Liver (tissue), 9 donors: ENCODE results near the gene BOLL. TPM values are rescaled to one million over a fixed set of nuclear protein-coding genes. Genes with fewer than 3 reads are reported as not detected.

ENCODE experiments used
- DNase-seq: peaks from one replicate; pipeline ENCODE4 v3.0.0-alpha.2; 2017; ENCODE audit warnings: low spot score
- H3K27ac ChIP-seq, 2 donors: one replicate each; pipeline ENCODE4 v1.7.0; 2013; ENCODE audit warnings: inconsistent platforms in 2 of 2, low read length in 2 of 2, control low read depth in 1 of 2, low read depth in 1 of 2, mild to moderate bottlenecking in 1 of 2
- H3K27me3 ChIP-seq, 4 donors: one replicate each; pipeline versions ENCODE4 v1.6.1 to v1.7.0; 2013; ENCODE audit warnings: low read length in 3 of 4, inconsistent platforms in 1 of 4, mild to moderate bottlenecking in 1 of 4, moderate library complexity in 1 of 4; ENCODE audit not compliant: control insufficient read depth in 4 of 4, insufficient read depth in 4 of 4
- H3K36me3 ChIP-seq, 4 donors: one replicate each; pipeline versions ENCODE4 v1.6.1 to v1.7.0; 2013; ENCODE audit warnings: low read length in 3 of 4, mild to moderate bottlenecking in 3 of 4, low read depth in 1 of 4, moderate library complexity in 1 of 4; ENCODE audit not compliant: control insufficient read depth in 4 of 4, insufficient read depth in 3 of 4
- H3K4me1 ChIP-seq, 4 donors: one replicate each; pipeline versions ENCODE4 v1.6.1 to v1.7.0; 2013; ENCODE audit warnings: low read length in 3 of 4, mild to moderate bottlenecking in 3 of 4, moderate library complexity in 1 of 4; ENCODE audit not compliant: control insufficient read depth in 4 of 4, insufficient read depth in 4 of 4
- H3K4me3 ChIP-seq, 3 donors: one replicate each; pipeline versions ENCODE4 v1.6.1 to v1.7.0; 2013; ENCODE audit warnings: low read length in 3 of 3, control low read depth in 1 of 3, low read depth in 1 of 3, mild to moderate bottlenecking in 1 of 3
- H3K9ac ChIP-seq, 2 donors: one replicate each; pipeline ENCODE4 v1.7.0; 2013; ENCODE audit warnings: low read length in 2 of 2, mild to moderate bottlenecking in 2 of 2, moderate library complexity in 2 of 2, control low read depth in 1 of 2, low read depth in 1 of 2
- H3K9me3 ChIP-seq, 4 donors: one replicate each; pipeline versions ENCODE4 v1.6.1 to v1.7.0; 2013; ENCODE audit warnings: low read length in 3 of 4; ENCODE audit not compliant: control insufficient read depth in 4 of 4
- ATF3 ChIP-seq: IDR thresholded peaks from 2 replicates; pipeline ENCODE4 v1.6.1; 2016; ENCODE audit warnings: antibody characterized with exemption
- FOXA1 ChIP-seq: IDR thresholded peaks from 2 replicates; pipeline ENCODE4 v1.6.1; 2016; ENCODE audit warnings: antibody characterized with exemption
- FOXA2 ChIP-seq: IDR thresholded peaks from 2 replicates; pipeline ENCODE4 v1.6.1; 2016; ENCODE audit warnings: antibody characterized with exemption
- GABPA ChIP-seq, 2 donors: IDR thresholded peaks in 1 of 2; conservative IDR thresholded peaks in 1 of 2; 2 replicates each; pipeline ENCODE4 v1.6.1; 2016; ENCODE audit warnings: antibody characterized with exemption in 2 of 2, mild to moderate bottlenecking in 1 of 2, moderate library complexity in 1 of 2
- HNF4A ChIP-seq, 2 donors: conservative IDR thresholded peaks; 2 replicates each; pipeline ENCODE4 v1.6.1; 2016; ENCODE audit warnings: antibody characterized with exemption in 2 of 2, mild to moderate bottlenecking in 2 of 2
- HNF4G ChIP-seq: IDR thresholded peaks from 2 replicates; pipeline ENCODE4 v1.6.1; 2016; ENCODE audit warnings: antibody characterized with exemption
- JUND ChIP-seq, 2 donors: IDR thresholded peaks; 2 replicates each; pipeline ENCODE4 v1.6.1; 2016; ENCODE audit warnings: antibody characterized with exemption in 2 of 2
- NR2F2 ChIP-seq: IDR thresholded peaks from 2 replicates; pipeline ENCODE4 v1.6.1; 2016; ENCODE audit warnings: antibody characterized with exemption
- RAD21 ChIP-seq, 2 donors: IDR thresholded peaks; 2 replicates each; pipeline ENCODE4 v1.6.1; 2016; ENCODE audit warnings: antibody characterized with exemption in 2 of 2, mild to moderate bottlenecking in 2 of 2
- REST ChIP-seq: IDR thresholded peaks from 2 replicates; pipeline ENCODE4 v1.6.1; 2016; ENCODE audit warnings: antibody characterized with exemption, mild to moderate bottlenecking
- RXRA ChIP-seq, 2 donors: IDR thresholded peaks; 2 replicates each; pipeline ENCODE4 v1.6.1; 2017 to 2018; ENCODE audit warnings: antibody characterized with exemption in 2 of 2, mild to moderate bottlenecking in 1 of 2
- SP1 ChIP-seq: IDR thresholded peaks from 2 replicates; pipeline ENCODE4 v1.6.1; 2018; ENCODE audit warnings: antibody characterized with exemption, mild to moderate bottlenecking
- ZBTB33 ChIP-seq: IDR thresholded peaks from 2 replicates; pipeline ENCODE4 v1.6.1; 2016; ENCODE audit warnings: antibody characterized with exemption
- WGBS: extraction: QIAGEN DNeasy Blood & Tissue Kit; methylation state at CpG from one replicate; pipeline ENCODE4 v1.1.7; 2013; 5-methylcytosine and 5-hydroxymethylcytosine counted together
- polyA plus RNA-seq, 2 donors: library from polyadenylated mRNA; stranded (reverse) in 1 of 2; unstranded in 1 of 2; fragments of 200-250 nt in 1 of 2; fragments of >200 nt in 1 of 2; fragmentation: Nextera tagmentation in 1 of 2; extraction: Ambion mirVana in 1 of 2; gene quantifications; one replicate each; pipeline versions ENCODE4 v1.2.1 to v1.2.3, GENCODE V29; 2013 to 2015
- total RNA-seq, 2 donors: library from RNA; depleted of rRNA; stranded (reverse); fragments of >200 nt; gene quantifications; one replicate each; pipeline ENCODE4 v1.2.3, GENCODE V29; 2014
- TF ChIP-seq, protein P1 (sequence below): fragments of 150-350 bp; IDR thresholded peaks from 2 replicates; pipeline ENCODE4 v1.5.1; 2017; ENCODE audit warnings: improper control_type of control experiment, low read depth, low read length; ENCODE audit not compliant: missing input control
- donor health status: healthy.
- donor health status: healthy.
- donor health status: healthy.
- donor health status: healthy.
- donor health status: healthy.

The BOLL gene
- total and polyA plus RNA-seq, 4 donors, result not detected

DNA sequence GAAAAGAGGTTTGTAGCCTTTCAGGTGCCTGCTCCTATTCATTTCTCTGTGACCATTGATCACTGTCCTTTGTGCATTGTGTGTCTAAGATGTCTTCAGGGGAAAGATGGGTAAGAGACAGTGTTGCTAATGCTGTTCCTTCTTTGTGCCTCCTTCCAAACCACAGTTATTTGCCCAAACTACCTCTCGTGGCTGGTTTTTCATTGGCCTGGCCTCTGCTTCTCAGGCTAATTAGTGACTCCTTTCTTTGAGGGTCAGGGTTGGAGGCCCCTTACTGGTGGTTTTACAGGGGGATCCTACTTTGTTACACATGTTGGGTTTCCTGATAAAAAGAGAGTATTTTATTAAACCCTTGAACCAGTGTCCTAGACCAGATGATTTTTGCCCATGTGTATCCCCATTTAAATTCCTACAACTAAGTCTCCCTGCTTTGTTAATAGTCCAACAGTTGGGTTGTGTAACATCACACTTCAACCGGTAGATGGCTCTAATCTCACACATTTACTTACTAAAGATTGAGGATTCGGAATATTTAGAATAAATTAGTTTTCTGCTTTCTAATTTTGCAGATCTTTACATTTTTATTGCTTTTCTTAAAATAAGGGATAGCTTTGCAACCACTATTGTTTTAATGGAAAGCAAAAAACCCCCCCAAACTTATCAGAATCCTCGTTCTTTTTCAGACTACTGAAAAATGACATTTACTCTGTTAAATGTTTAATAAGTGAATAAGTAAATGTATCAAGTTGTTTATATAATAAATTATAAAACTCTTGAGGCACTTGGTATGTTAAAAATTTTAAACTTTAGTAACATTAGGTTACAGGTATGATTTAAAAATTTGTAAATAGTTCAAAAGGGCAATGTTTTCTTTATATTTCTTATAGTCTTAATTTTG is 77.6 kb downstream of the BOLL start:
- H3K27me3 ChIP-seq, result no peaks in the 10 kb centered on the region
- peaks cover 2 to 34% (median 29%) of the 10 kb centered on the region in 4 donors for H3K4me1 ChIP-seq
- H3K9ac ChIP-seq, result peak overlapping the region; percentile 2 to 15
- no peak overlapping the region for H3K27ac ChIP-seq
- TF ChIP-seq RXRA (IDR thresholded peaks at IDR 0.05) (no peak), RAD21 (IDR thresholded peaks at IDR 0.05) (peak; percentile 72 to 73), GABPA (IDR thresholded peaks at IDR 0.05 in 1 of 2, conservative IDR thresholded peaks at IDR 0.05 in 1 of 2) (no peak)
- TF ChIP-seq, protein P1, sequence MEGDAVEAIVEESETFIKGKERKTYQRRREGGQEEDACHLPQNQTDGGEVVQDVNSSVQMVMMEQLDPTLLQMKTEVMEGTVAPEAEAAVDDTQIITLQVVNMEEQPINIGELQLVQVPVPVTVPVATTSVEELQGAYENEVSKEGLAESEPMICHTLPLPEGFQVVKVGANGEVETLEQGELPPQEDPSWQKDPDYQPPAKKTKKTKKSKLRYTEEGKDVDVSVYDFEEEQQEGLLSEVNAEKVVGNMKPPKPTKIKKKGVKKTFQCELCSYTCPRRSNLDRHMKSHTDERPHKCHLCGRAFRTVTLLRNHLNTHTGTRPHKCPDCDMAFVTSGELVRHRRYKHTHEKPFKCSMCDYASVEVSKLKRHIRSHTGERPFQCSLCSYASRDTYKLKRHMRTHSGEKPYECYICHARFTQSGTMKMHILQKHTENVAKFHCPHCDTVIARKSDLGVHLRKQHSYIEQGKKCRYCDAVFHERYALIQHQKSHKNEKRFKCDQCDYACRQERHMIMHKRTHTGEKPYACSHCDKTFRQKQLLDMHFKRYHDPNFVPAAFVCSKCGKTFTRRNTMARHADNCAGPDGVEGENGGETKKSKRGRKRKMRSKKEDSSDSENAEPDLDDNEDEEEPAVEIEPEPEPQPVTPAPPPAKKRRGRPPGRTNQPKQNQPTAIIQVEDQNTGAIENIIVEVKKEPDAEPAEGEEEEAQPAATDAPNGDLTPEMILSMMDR, result peak; percentile 75
- peak overlapping the region in 1 of 3 donors; percentile 86 for H3K4me3 ChIP-seq
- H3K36me3 ChIP-seq, result no peaks in the 10 kb centered on the region
- 9% methylated on average over 4 of the region's 4 CpGs for WGBS
- DNase-seq, result no peak
- no peaks in the 10 kb centered on the region for H3K9me3 ChIP-seq

DNA sequence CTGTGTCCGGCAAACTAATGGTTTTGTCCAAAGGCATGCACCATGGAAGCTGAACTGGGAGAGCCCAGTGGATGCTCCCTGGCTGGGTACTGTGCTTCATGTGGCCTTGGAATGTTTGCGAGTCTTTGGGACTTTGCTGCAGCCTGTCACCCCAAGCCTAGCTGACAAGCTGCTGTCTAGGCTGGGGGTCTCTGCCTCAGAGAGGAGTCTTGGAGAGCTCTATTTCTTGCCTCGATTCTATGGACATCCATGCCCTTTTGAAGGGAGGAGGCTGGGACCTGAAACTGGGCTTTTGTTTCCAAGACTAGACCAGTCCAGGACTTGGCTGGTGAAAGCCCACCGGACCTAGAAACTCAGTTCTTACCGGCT is 78.3 kb downstream of the BOLL start:
- peak overlapping the region; percentile 81 to 96 (median 86) for H3K4me3 ChIP-seq
- no peaks in the 10 kb centered on the region for H3K27me3 ChIP-seq
- no peak overlapping the region for H3K27ac ChIP-seq
- no peak for DNase-seq
- no peaks in the 10 kb centered on the region for H3K9me3 ChIP-seq
- H3K9ac ChIP-seq, result peak overlapping the region; percentile 2 to 15
- 65% methylated on average over 5 of the region's 5 CpGs for WGBS
- no peak for TF ChIP-seq RAD21 (IDR thresholded peaks at IDR 0.05)
- TF ChIP-seq ATF3, result no peak
- no peak for TF ChIP-seq HNF4A (conservative IDR thresholded peaks at IDR 0.05)
- TF ChIP-seq FOXA2, result no peak
- no peak for TF ChIP-seq HNF4G
- no peak for TF ChIP-seq FOXA1
- TF ChIP-seq ZBTB33, result no peak
- no peak for TF ChIP-seq NR2F2
- no peak for TF ChIP-seq GABPA (IDR thresholded peaks at IDR 0.05 in 1 of 2, conservative IDR thresholded peaks at IDR 0.05 in 1 of 2)
- no peak for TF ChIP-seq SP1
- TF ChIP-seq JUND (IDR thresholded peaks at IDR 0.05), result no peak
- no peak for TF ChIP-seq REST
- H3K36me3 ChIP-seq, result no peaks in the 10 kb centered on the region
- peaks cover 2 to 34% (median 29%) of the 10 kb centered on the region in 4 donors for H3K4me1 ChIP-seq
